ENCODE measurements around the gene PTPRD.

DNA sequence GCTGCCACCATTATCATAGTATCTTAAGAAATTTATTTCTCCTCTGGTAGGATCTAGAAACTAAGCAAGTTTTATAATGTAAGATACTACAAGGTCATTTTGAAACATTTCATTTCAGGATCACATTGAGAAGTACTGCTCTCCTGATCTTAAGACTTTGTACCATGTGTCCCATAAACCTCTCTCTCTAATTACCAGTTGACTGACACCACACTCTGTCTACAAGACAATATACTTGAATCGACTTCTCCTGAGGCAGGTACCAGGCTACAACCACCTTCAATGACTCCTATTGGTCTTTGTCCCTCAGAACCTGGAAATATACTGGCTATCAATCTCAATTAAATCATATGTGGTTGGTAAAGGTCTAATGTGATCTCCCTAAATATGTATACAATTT, 597.0 kb downstream of the PTPRD start:
- TF ChIP-seq, protein P1, sequence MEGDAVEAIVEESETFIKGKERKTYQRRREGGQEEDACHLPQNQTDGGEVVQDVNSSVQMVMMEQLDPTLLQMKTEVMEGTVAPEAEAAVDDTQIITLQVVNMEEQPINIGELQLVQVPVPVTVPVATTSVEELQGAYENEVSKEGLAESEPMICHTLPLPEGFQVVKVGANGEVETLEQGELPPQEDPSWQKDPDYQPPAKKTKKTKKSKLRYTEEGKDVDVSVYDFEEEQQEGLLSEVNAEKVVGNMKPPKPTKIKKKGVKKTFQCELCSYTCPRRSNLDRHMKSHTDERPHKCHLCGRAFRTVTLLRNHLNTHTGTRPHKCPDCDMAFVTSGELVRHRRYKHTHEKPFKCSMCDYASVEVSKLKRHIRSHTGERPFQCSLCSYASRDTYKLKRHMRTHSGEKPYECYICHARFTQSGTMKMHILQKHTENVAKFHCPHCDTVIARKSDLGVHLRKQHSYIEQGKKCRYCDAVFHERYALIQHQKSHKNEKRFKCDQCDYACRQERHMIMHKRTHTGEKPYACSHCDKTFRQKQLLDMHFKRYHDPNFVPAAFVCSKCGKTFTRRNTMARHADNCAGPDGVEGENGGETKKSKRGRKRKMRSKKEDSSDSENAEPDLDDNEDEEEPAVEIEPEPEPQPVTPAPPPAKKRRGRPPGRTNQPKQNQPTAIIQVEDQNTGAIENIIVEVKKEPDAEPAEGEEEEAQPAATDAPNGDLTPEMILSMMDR (IDR thresholded peaks at IDR 0.05; ENCODE audit: low read depth, low read length, poor library complexity, severe bottlenecking) = no peak
- no peak for TF ChIP-seq EZH2phosphoT487 (IDR thresholded peaks at IDR 0.05; ENCODE audit: borderline replicate concordance, low read length)

All from DOHH2 (cell line).